Body of pancreas (tissue), 4 donors: Measurements from ENCODE around the gene BRD1. TPM values are rescaled to one million over a fixed set of nuclear protein-coding genes. Genes with fewer than 3 reads are reported as not detected.

ENCODE experiments used
- ATAC-seq: fragments of 150-250 bp; one replicate; pipeline ENCODE4 v1.9.1; 2016
- DNase-seq, 4 donors: peaks; one replicate each; pipeline ENCODE4 v3.0.0-alpha.2; 2019
- H3K27ac ChIP-seq, 4 donors: fragments of 200-600 bp; sonication (generic); 1 replicate in 3 of 4; 2 replicates in 1 of 4; pipeline versions ENCODE4 v1.5.1 to v1.6.1; 2016 to 2019; ENCODE audit warnings: mild to moderate bottlenecking in 1 of 4, mixed read lengths in 1 of 4, moderate library complexity in 1 of 4
- H3K27me3 ChIP-seq, 2 donors: fragments of 200-600 bp; sonication (generic); one replicate each; pipeline ENCODE4 v1.6.0; 2016; ENCODE audit warnings: mild to moderate bottlenecking in 1 of 2
- H3K36me3 ChIP-seq, 2 donors: fragments of 200-600 bp; sonication (generic); replicated peaks in 1 of 2; 2 replicates each; pipeline ENCODE4 v1.5.1; 2016; ENCODE audit warnings: low read depth in 2 of 2; ENCODE audit not compliant: insufficient read depth in 1 of 2
- H3K4me1 ChIP-seq: fragments of 200-600 bp; sonication (generic); one replicate; pipeline ENCODE4 v1.6.0; 2016
- H3K4me3 ChIP-seq, 2 donors: fragments of 200-600 bp; sonication (generic); 1 replicate in 1 of 2; 2 replicates in 1 of 2; pipeline ENCODE4 v1.5.1; 2016 to 2019
- H3K9me3 ChIP-seq, 3 donors: fragments of 200-600 bp; sonication (generic); 1 replicate in 2 of 3; 2 replicates in 1 of 3; pipeline ENCODE4 v1.5.1; 2016
- POLR2A ChIP-seq, 3 donors: fragments of 450-650 bp; IDR thresholded peaks; one replicate each; pipeline ENCODE4 v1.6.1; 2016; ENCODE audit warnings: antibody characterized with exemption in 3 of 3, mild to moderate bottlenecking in 2 of 3
- WGBS, 2 donors: methylation state at CpG; one replicate each; pipeline ENCODE4 v1.1.5; 2017; 5-methylcytosine and 5-hydroxymethylcytosine counted together
- intact Hi-C: fragments of 100-400 bp; cut with DNase I; formaldehyde crosslinking; loops from one replicate; pipeline ENCODE4 v1.15.1; 2023
- total RNA-seq, 2 donors: library from RNA; depleted of rRNA; stranded (reverse); fragments of >200 nt; gene quantifications; one replicate each; pipeline ENCODE4 v1.1.0, GENCODE V29; 2016
- TF ChIP-seq, protein P1 (sequence below), 7 experiments: fragments of 450-650 bp in 4 of 7; fragments of 200-600 bp in 3 of 7; sonication (generic) in 3 of 7; IDR thresholded peaks; one replicate each; pipeline ENCODE4 v1.5.1; 2016 to 2019; ENCODE audit warnings: antibody characterized with exemption in 7 of 7

Gene BRD1
- total RNA-seq, 2 donors from 2014 or later: 21.8 to 36.9 TPM

DNA sequence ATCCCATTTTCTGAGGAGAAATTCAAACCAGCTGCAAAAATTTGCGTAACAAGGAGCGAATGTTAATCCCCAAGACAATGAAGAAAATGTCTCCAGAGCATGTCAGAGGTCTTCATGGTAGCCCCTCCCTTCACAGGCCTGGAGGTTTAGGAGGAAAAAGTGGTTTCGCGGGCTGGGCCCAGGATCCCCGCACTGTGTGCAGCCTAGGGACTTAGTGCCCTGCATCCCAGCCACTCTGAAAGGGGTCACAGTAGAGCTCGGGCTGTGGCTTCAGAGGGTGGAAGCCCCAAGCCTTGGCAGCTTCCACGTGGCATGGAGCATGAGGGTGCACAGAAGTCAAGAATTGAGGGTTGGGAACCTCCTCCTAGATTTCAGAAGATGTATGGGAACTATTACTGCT, 87.4 kb downstream of the BRD1 start:
- H3K36me3 ChIP-seq: no peaks in the 10 kb centered on the region
- peaks cover 0 to 7% (median 0%) of the 10 kb centered on the region in 3 donors for H3K9me3 ChIP-seq
- no peaks in the 10 kb centered on the region for H3K4me1 ChIP-seq
- H3K27ac ChIP-seq: no peak overlapping the region
- TF ChIP-seq, protein P1, sequence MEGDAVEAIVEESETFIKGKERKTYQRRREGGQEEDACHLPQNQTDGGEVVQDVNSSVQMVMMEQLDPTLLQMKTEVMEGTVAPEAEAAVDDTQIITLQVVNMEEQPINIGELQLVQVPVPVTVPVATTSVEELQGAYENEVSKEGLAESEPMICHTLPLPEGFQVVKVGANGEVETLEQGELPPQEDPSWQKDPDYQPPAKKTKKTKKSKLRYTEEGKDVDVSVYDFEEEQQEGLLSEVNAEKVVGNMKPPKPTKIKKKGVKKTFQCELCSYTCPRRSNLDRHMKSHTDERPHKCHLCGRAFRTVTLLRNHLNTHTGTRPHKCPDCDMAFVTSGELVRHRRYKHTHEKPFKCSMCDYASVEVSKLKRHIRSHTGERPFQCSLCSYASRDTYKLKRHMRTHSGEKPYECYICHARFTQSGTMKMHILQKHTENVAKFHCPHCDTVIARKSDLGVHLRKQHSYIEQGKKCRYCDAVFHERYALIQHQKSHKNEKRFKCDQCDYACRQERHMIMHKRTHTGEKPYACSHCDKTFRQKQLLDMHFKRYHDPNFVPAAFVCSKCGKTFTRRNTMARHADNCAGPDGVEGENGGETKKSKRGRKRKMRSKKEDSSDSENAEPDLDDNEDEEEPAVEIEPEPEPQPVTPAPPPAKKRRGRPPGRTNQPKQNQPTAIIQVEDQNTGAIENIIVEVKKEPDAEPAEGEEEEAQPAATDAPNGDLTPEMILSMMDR (IDR thresholded peaks at IDR 0.05): no peak
- 56 to 66% methylated on average over 5 to 7 of the region's 7 CpGs for WGBS, 2 donors
- peaks cover 0 to 3% of the 10 kb centered on the region in 2 donors for H3K27me3 ChIP-seq
- no peak for ATAC-seq
- no peak overlapping the region for H3K4me3 ChIP-seq
- intact Hi-C loops: no loop called here
- DNase-seq: no peak

DNA sequence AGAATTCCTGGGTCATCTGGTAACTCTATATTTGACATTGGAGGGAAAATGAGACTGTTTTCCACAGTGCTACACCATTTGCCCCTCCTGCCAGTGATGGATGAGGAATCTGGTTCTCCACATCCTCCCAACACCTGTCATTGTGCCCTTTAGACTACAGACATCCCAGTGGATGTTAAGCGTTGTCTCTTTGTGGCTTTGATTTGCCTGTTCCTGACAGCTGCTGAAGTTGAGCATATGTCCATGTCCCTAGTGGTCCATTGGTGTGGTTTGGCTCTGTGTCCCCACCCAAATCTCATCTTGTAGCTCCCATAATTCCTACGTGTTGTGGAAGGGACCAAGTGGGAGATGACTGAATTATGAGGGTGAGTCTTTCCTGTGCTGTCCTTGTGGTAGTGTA, 88.5 kb downstream of the BRD1 start:
- H3K36me3 ChIP-seq: no peaks in the 10 kb centered on the region
- no peaks in the 10 kb centered on the region for H3K4me1 ChIP-seq
- intact Hi-C loops: no loop called here
- DNase-seq (no peak), ATAC-seq (no peak)
- 40 to 43% methylated on average over 2 of the region's 2 CpGs for WGBS, 2 donors
- H3K27ac ChIP-seq: no peak overlapping the region
- no peak overlapping the region for H3K4me3 ChIP-seq
- TF ChIP-seq POLR2A (IDR thresholded peaks at IDR 0.05): no peak
- TF ChIP-seq, protein P1 (IDR thresholded peaks at IDR 0.05): no peak
- H3K27me3 ChIP-seq: peaks cover 0 to 5% of the 10 kb centered on the region in 2 donors
- H3K9me3 ChIP-seq: peaks cover 0 to 7% (median 0%) of the 10 kb centered on the region in 3 donors

DNA sequence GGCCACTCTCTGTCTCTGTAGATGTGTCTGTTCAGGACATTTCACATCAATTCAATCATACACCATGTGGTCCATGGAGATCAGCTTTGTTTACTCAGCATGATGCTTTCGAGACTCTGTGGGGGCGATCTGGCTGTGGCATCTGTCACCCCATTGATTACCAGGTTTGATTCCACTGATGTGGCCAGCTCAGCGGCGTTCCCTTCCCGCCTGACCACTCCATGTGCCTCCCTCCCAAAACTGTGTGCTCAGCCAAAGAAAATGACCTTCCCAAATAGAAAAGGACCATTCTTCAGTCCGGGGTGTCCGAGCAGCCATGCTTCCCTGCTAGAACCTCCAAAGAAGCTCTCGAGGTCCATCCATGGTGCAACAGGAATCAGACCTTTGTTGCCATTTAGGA, 89.1 kb downstream of the BRD1 start:
- H3K27me3 ChIP-seq: peaks cover 0 to 5% of the 10 kb centered on the region in 2 donors
- ATAC-seq (no peak), DNase-seq (no peak)
- H3K9me3 ChIP-seq: peaks cover 0 to 7% (median 0%) of the 10 kb centered on the region in 3 donors
- H3K4me3 ChIP-seq: no peak overlapping the region
- no peaks in the 10 kb centered on the region for H3K4me1 ChIP-seq
- WGBS, 2 donors: 56 to 66% methylated on average over 8 of the region's 8 CpGs
- no peak overlapping the region for H3K27ac ChIP-seq
- H3K36me3 ChIP-seq: no peaks in the 10 kb centered on the region
- intact Hi-C loops: no loop called here
- TF ChIP-seq POLR2A (IDR thresholded peaks at IDR 0.05): no peak
- TF ChIP-seq, protein P1 (IDR thresholded peaks at IDR 0.05): no peak

DNA sequence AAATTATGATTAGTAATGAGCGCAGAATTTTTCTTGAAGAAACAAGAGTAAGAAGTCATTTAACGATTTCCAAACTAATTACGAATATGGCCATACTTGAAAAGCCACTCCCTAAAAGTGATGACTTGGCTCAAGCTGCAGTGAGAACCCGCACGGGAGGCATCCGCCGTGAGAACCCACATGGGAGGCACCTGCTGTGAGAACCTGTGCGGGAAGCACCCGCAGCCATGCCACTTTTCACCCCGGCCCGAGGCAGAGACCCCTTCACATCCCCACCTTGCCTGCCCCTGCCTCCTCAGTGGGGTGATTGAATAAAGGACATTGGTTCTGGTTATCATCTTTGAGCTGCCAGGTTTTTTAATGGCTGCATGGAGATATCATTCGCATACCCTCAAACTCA, 89.7 kb downstream of the BRD1 start:
- H3K27ac ChIP-seq: no peak overlapping the region
- intact Hi-C loops: no loop called here
- H3K36me3 ChIP-seq: no peaks in the 10 kb centered on the region
- H3K27me3 ChIP-seq: peaks cover 0 to 5% of the 10 kb centered on the region in 2 donors
- WGBS, 2 donors: 79 to 82% methylated on average over 12 of the region's 12 CpGs
- peaks cover 0 to 3% (median 0%) of the 10 kb centered on the region in 3 donors for H3K9me3 ChIP-seq
- no peaks in the 10 kb centered on the region for H3K4me1 ChIP-seq
- no peak overlapping the region for H3K4me3 ChIP-seq
- no peak for DNase-seq
- no peak for ATAC-seq
- no peak for TF ChIP-seq POLR2A (IDR thresholded peaks at IDR 0.05)
- TF ChIP-seq, protein P1 (IDR thresholded peaks at IDR 0.05): no peak

DNA sequence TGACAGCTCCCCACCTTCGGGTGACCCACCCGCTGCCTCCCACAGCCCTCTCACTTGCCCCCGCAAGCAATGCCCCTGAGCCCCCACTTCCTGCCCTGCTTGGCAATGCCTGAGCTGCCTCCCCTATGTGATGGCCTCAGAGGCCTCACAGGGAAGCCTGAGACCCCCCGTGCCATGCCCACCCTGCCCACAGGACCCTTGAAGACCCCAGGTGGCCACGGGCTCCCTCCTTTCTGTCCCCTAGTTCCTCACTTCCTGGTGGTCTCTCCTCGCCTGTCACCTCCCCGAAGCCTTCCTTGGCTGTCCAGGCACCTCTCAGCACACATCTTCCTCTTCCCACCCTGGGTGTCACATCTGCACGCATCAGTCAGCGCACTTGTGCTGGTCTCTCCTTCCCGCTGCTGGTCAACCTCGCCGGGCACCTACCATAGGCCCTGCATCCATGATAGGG, 90.5 kb downstream of the BRD1 start:
- H3K4me3 ChIP-seq: no peak overlapping the region
- no peaks in the 10 kb centered on the region for H3K4me1 ChIP-seq
- DNase-seq: no peak
- H3K36me3 ChIP-seq: no peaks in the 10 kb centered on the region
- H3K27me3 ChIP-seq: peaks cover 0 to 5% of the 10 kb centered on the region in 2 donors
- ATAC-seq: no peak
- no peak for TF ChIP-seq POLR2A (IDR thresholded peaks at IDR 0.05)
- TF ChIP-seq, protein P1 (IDR thresholded peaks at IDR 0.05): no peak
- WGBS, 2 donors: 66 to 76% methylated on average over 9 to 12 of the region's 12 CpGs
- H3K9me3 ChIP-seq: no peaks in the 10 kb centered on the region
- intact Hi-C loops: no loop called here
- H3K27ac ChIP-seq: no peak overlapping the region
